ENCODE results near the gene ZNF621. TPM values are rescaled to one million over a fixed set of nuclear protein-coding genes. Genes with fewer than 3 reads are reported as not detected.

The ZNF621 gene
- total RNA-seq, 1 experiment from 2014 or later: 20.0 TPM

GRCh38 chr3:40532252-40532651 is 7.5 kb downstream of the ZNF621 start (continued):
- TF ChIP-seq ZNF425 (CRISPR knock-in tag; conservative IDR thresholded peaks at IDR 0.05) (no peak), E2F5 (CRISPR knock-in tag; IDR thresholded peaks at IDR 0.05) (no peak), CDX4 (CRISPR knock-in tag; IDR thresholded peaks at IDR 0.05; ENCODE audit: borderline replicate concordance) (no peak), IRF1 (CRISPR knock-in tag; IDR thresholded peaks at IDR 0.05) (no peak), PRDM15 (CRISPR knock-in tag; IDR thresholded peaks at IDR 0.05) (no peak)

- no peak overlapping the region for H3K4me3 Mint-ChIP-seq
- ATAC-seq (no peak), DNase-seq (ENCODE audit: low spot score) (no peak)
- ChIA-PET POLR2A (no interaction called here), CTCF (no interaction called here)
- H3K4me1 Mint-ChIP-seq: no peaks in the 10 kb centered on the region
- H3K9me3 Mint-ChIP-seq: peaks cover 27% of the 10 kb centered on the region
- no peak overlapping the region for H3K27ac Mint-ChIP-seq
- H3K36me3 Mint-ChIP-seq: peaks cover 86% of the 10 kb centered on the region
- H3K27me3 Mint-ChIP-seq (ENCODE audit: low read depth): no peaks in the 10 kb centered on the region
- TF ChIP-seq OVOL2 (CRISPR knock-in tag; IDR thresholded peaks at IDR 0.05; ENCODE audit: borderline replicate concordance) (no peak), HMGXB4 (CRISPR knock-in tag; IDR thresholded peaks at IDR 0.05) (no peak), E2F1 (CRISPR knock-in tag; IDR thresholded peaks at IDR 0.05) (no peak), RORB (CRISPR knock-in tag; IDR thresholded peaks at IDR 0.05) (no peak), ZSCAN18 (CRISPR knock-in tag; IDR thresholded peaks at IDR 0.05) (no peak), JUN (CRISPR knock-in tag; IDR thresholded peaks at IDR 0.05) (no peak), ZNF512 (CRISPR knock-in tag; IDR thresholded peaks at IDR 0.05; ENCODE audit: borderline replicate concordance) (no peak), ATF1 (CRISPR knock-in tag; IDR thresholded peaks at IDR 0.05) (no peak), ATF3 (CRISPR knock-in tag; conservative IDR thresholded peaks at IDR 0.05) (no peak), GTF2I (CRISPR knock-in tag; conservative IDR thresholded peaks at IDR 0.05) (no peak), USF1 (CRISPR knock-in tag; IDR thresholded peaks at IDR 0.05) (no peak), STAT6 (CRISPR knock-in tag; conservative IDR thresholded peaks at IDR 0.05; ENCODE audit: low read depth) (no peak)
Measured at GRCh38 chr3:40534283-40534682, 9.5 kb downstream of the ZNF621 start.
